Subcutaneous adipose tissue (tissue), 4 donors: ENCODE results near the gene PTPRN2. TPM values are rescaled to one million over a fixed set of nuclear protein-coding genes. Genes with fewer than 3 reads are reported as not detected.

Experiments
- CTCF ChIP-seq: fragments of 450-650 bp; IDR thresholded peaks from one replicate; pipeline ENCODE4 v1.5.1; 2016; ENCODE audit warnings: low read depth, mild to moderate bottlenecking, control low read depth, antibody characterized with exemption, moderate library complexity
- total RNA-seq, 4 donors: library from RNA; depleted of rRNA; stranded (reverse); fragments of >200 nt; gene quantifications; one replicate each; pipeline ENCODE4 v1.1.0, GENCODE V29; 2016

PTPRN2 gene
- total RNA-seq, 4 donors from 2014 or later, result 2.0 to 4.6 (median 3.7) TPM

DNA sequence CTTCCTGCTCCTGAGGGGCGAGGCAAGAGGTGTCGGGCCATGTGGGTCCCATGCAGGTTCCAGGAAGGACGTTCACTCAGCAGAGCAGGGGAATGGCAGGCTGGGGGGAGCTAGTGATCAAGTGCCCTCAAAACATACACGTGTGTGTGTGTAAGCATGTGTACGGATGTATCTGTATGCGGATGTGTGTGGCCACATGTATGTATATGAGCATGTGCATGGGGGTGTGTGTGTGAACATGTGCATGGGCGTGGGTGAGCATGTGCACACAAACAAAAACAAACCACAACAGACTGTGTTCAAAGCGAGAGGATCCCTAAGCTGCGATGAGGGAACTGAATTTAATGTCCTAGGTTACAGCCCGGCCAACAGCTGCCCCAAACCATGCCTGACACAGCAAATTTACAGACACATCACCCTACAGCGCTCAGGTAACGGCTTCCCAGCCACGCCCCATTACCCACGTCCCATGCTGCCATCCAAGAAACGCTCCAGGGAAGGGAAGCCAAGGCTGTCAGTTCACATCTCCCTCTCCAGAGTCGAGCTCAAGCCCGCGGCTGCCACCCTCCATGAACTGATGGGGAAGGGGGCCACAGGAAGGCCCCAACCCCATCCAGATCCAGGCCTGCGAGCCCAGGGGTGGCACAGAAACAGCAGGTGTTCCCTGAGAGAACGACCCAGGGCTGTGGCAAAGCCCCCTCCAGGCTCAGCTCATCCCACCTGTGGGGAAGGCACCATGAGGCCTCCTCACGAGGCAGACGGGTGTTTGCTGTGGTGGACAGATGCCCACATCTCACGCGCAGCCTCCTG lies 56.6 kb downstream of the PTPRN2 start:
- no peak for TF ChIP-seq CTCF

DNA sequence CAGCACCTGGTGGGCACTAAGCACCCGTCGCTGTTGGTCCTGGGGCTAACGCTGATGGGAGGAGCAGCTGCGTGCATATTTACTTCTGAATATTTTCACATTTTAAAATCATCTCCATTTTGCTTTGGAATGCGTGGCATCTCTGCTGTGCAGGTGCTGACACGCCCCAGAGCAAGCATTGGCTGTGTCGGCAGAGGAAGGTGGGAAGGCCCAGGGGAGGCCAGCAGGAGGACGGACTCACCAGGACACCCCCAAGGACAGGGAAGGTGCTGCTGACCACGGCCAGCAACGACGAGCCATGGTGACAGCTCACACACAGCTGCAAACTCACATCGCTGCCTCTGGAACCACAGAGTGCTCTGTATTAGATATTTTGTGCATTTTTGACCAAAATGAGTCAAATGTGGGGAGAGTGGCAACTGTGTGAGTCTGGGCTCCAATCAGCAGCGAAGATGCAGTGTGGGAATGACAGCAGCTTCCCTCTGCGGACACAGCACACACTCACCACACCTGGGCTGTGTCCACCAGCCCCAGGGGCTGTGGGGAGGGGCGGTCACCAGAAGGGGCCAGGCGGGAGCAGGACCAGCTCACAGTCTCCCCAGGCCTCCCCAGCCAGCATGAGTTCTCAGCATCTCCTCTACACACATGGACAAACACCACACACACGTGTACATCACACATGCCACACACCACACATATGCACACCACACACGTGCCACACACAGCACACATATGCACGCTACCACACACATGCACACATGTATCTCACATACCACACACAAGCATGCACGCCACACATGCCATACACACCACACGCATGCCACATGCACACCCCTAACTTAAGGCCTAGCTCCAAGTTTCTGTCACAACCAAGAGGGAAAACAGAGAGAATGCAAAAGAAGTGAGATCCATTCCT lies 58.2 kb downstream of the PTPRN2 start:
- TF ChIP-seq CTCF, result no peak

DNA sequence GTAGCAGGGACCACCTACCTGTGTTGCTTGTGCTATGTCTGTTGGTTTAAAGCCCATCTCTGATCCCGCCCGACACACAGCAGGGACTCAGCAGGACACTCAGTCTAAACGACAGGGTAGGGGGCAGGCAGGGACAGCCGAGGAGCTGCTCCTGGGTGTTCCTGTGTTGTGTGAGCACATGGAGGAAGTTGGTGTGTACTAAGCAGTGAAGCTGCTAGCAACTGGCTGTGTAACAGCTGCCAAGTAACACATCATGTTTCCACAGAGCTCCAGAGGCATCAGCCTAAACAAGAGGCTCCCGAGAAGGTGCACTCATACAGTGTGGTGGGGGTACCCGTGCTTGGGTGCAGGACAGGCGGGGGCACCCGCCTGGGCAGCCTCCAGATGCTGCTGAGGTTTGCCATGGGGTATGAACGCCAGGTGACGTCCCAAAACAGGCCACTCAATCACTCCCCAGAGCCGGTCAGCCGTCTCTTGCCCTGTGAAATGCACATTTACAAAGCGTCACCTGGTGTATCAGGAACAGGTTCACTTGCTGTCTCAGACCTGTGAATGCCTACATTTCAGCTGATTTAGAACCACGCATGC lies 59.6 kb downstream of the PTPRN2 start:
- TF ChIP-seq CTCF, result no peak

- no peak for TF ChIP-seq CTCF
These were observed 60.1 kb downstream of the PTPRN2 start for GRCh38 chr7:158527495-158527894.

DNA sequence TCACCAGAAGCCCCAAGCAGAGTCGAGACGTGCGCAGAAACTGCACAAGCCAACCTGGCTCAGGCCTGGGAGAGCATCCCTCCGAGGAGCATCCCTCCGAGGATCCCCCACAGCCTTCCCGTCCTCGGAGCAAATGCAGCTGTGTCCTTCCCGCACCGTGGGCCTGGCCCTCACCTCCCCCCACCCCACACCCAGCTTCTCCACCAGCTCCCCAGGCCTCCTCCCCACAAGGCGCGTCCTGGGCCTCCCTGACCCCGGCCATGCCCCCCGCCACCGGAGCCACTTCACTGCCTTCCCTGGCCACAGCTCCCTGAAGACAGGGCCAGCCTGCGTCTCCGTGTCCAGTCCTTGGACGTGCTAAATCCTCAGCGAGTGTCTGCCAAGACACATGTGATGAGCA lies 60.6 kb downstream of the PTPRN2 start:
- TF ChIP-seq CTCF, result no peak

DNA sequence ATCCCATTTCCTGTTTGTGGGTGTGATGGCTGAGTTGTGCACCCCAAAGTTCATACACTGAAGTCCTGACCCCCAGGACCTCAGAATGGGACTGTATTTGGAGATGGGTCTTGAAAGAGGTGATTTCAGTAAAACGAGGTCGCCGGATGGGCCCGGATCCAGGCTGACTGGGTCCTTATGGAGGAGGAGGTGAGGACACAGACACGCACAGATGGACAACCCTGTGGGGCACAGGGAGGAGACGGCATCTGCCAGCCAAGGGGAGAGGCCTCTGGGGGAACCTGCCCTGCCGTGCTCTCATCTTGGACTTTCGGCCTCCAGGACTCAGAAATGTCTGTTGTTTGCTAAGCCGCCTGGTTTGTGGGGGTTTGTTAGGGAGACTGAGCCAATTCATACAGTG lies 61.1 kb downstream of the PTPRN2 start:
- no peak for TF ChIP-seq CTCF
